ENCODE data around the gene TMEM201.

Gene TMEM201

DNA sequence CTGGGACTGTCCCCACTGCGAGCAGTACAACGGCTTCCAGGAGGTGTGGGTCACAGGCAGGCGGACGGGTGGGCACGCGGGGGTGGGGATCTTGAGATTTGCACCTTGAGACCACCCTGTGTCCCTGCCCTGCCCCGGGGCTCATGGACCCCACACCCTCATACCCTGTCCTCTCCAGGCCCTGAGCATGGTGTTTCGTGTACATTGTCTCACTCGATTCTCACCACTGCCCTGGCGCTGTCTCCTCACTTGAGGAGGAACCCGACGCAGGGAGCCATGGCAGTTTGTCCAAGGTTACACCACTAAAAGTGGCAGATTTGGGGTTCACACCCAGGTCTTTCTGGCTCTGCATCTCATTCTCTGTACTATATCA is 7.2 kb downstream of the TMEM201 start:
- Histone ChIP-seq H3K9ac (ENCODE audit: low read length) (no peak overlapping the region), H3K27me3 (ENCODE audit: control insufficient read depth, insufficient read depth, low read length) (no peaks in the 10 kb centered on the region), H3K9me3 (ENCODE audit: control insufficient read depth, low read length) (no peaks in the 10 kb centered on the region), H3K4me1 (ENCODE audit: control insufficient read depth, insufficient read depth, low read length) (peaks cover 12% of the 10 kb centered on the region), H3K36me3 (ENCODE audit: control insufficient read depth, insufficient read depth, low read length) (no peaks in the 10 kb centered on the region), H3K4me3 (ENCODE audit: low read length) (no peak overlapping the region)

DNA sequence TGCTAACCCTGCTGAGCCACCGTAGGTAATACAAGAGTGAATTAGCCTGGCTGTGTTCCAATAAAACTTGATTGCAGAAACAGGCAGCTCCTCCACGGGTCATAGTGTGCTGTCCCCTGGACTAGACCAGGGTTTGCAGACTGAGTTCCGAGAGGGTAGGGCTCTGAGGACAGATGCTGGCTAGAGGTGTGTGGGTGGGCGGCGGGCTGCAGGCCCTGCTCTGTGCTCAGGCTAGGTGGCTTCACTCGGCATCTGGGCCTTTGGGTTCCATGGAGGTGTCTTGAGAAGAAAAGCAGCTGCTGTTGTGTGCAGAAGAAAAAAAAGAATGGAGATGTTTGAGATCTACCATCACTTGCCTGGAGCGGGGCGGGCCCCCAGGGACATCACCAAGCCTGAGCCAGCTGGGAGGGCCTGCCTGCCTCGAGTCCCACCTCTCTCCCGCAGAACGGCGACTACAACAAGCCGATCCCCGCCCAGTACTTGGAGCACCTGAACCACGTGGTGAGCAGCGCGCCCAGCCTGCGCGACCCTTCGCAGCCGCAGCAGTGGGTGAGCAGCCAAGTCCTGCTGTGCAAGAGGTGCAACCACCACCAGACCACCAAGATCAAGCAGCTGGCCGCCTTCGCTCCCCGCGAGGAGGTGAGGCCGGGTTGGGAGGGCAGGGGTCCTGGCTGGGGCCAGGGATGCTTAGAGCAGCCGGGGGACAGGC is 7.9 kb downstream of the TMEM201 start:
- Histone ChIP-seq H3K4me1 (ENCODE audit: control insufficient read depth, insufficient read depth, low read length) (peaks cover 12% of the 10 kb centered on the region), H3K9ac (ENCODE audit: low read length) (no peak overlapping the region), H3K27me3 (ENCODE audit: control insufficient read depth, insufficient read depth, low read length) (no peaks in the 10 kb centered on the region), H3K36me3 (ENCODE audit: control insufficient read depth, insufficient read depth, low read length) (no peaks in the 10 kb centered on the region), H3K4me3 (ENCODE audit: low read length) (no peak overlapping the region), H3K9me3 (ENCODE audit: control insufficient read depth, low read length) (no peaks in the 10 kb centered on the region)

DNA sequence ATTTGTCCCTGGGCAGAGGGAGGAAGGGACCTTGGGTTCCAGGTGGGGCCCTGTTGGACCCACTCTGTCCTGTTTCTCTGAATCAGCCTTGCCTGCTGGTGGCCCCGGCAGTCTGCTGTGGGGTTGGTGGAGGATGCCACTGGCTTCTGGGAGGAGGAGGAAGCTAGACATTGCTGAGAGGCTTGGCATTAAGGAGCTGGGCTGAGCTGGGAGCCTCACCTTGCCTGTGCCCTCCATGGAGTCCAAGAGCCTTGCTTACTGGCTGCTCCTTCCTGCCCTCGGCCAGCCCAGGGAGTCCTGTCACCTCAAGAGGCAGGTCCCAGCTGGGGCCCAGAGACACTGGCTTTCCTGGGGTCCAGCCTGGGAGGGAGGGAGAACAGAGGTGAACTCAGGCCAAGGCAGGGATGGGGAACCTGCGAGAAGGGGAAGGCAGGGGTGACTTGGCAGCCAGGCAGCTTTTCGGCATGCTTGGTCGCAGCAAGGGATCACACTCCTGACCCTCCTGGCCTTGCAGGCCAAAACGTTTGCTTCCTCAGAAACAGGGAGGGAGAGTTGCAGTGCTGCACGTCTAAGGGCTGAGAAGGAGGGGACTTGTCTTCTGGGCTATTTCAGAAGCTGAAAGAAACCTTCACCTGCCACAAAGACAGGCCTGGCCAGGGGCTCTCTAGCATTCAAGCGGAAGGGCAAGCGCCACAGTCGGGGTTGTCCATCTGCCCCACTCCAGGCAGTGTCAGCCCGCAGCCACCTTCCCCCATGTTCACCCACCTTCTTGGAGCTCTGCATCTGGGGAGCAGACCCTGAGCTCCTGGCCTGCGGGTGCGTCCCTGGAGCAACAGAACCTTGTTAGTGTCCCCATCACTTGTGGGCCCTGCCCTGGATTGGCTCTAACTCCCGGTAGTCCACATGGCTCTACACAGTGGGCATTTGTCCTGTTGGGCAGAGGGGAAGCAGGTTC is 8.9 kb downstream of the TMEM201 start:
- H3K36me3 ChIP-seq (ENCODE audit: control insufficient read depth, insufficient read depth, low read length), result no peaks in the 10 kb centered on the region

DNA sequence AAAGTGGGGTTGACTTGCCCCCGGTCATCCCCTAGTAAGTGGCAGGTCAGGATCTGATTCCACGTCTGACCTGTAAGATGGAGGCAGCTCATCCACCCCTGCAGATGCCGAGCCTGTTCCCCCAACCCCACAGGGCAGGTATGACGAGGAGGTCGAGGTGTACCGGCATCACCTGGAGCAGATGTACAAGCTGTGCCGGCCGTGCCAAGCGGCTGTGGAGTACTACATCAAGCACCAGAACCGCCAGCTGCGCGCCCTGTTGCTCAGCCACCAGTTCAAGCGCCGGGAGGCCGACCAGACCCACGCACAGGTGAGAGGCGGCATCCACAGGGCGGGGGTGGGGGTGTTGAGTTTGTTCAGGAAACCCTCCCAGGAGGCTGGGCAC is 9.6 kb downstream of the TMEM201 start:
- H3K9ac ChIP-seq (ENCODE audit: low read length), result no peak overlapping the region
- H3K9me3 ChIP-seq (ENCODE audit: control insufficient read depth, low read length), result no peaks in the 10 kb centered on the region
- peaks cover 1% of the 10 kb centered on the region for H3K4me1 ChIP-seq (ENCODE audit: control insufficient read depth, insufficient read depth, low read length)
- no peak overlapping the region for H3K4me3 ChIP-seq (ENCODE audit: low read length)
- no peaks in the 10 kb centered on the region for H3K36me3 ChIP-seq (ENCODE audit: control insufficient read depth, insufficient read depth, low read length)
- no peaks in the 10 kb centered on the region for H3K27me3 ChIP-seq (ENCODE audit: control insufficient read depth, insufficient read depth, low read length)

More for the DNA sequence above, 8.9 kb downstream of the TMEM201 start:
- peaks cover 8% of the 10 kb centered on the region for H3K4me1 ChIP-seq (ENCODE audit: control insufficient read depth, insufficient read depth, low read length)
- H3K4me3 ChIP-seq (ENCODE audit: low read length), result no peak overlapping the region
- H3K27me3 ChIP-seq (ENCODE audit: control insufficient read depth, insufficient read depth, low read length), result no peaks in the 10 kb centered on the region
- H3K9ac ChIP-seq (ENCODE audit: low read length), result no peak overlapping the region
- no peaks in the 10 kb centered on the region for H3K9me3 ChIP-seq (ENCODE audit: control insufficient read depth, low read length)

DNA sequence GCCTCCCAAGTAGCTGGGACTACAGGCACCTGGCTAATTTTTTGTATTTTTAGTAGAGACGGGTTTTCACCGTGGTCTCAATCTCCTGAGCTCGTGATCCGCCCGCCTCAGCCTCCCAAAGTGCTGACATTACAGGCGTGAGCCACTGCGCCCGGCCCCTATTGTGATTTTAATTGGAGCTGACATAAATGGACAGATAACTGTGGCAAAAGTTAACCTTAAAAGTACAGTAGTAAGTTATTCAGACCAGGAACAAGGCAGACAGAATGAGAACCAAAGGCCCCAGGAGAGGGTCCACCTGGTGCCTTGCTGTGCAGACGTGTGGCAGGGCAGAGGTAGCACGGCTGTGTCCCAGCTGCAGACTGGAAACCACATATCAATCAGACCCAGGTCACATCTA is 11.0 kb downstream of the TMEM201 start:
- H3K9me3 ChIP-seq (ENCODE audit: control insufficient read depth, low read length), result no peaks in the 10 kb centered on the region
- H3K27me3 ChIP-seq (ENCODE audit: control insufficient read depth, insufficient read depth, low read length), result no peaks in the 10 kb centered on the region
- H3K36me3 ChIP-seq (ENCODE audit: control insufficient read depth, insufficient read depth, low read length), result no peaks in the 10 kb centered on the region
- H3K4me1 ChIP-seq (ENCODE audit: control insufficient read depth, insufficient read depth, low read length), result no peaks in the 10 kb centered on the region
- no peak overlapping the region for H3K9ac ChIP-seq (ENCODE audit: low read length)
- no peak overlapping the region for H3K4me3 ChIP-seq (ENCODE audit: low read length)

DNA sequence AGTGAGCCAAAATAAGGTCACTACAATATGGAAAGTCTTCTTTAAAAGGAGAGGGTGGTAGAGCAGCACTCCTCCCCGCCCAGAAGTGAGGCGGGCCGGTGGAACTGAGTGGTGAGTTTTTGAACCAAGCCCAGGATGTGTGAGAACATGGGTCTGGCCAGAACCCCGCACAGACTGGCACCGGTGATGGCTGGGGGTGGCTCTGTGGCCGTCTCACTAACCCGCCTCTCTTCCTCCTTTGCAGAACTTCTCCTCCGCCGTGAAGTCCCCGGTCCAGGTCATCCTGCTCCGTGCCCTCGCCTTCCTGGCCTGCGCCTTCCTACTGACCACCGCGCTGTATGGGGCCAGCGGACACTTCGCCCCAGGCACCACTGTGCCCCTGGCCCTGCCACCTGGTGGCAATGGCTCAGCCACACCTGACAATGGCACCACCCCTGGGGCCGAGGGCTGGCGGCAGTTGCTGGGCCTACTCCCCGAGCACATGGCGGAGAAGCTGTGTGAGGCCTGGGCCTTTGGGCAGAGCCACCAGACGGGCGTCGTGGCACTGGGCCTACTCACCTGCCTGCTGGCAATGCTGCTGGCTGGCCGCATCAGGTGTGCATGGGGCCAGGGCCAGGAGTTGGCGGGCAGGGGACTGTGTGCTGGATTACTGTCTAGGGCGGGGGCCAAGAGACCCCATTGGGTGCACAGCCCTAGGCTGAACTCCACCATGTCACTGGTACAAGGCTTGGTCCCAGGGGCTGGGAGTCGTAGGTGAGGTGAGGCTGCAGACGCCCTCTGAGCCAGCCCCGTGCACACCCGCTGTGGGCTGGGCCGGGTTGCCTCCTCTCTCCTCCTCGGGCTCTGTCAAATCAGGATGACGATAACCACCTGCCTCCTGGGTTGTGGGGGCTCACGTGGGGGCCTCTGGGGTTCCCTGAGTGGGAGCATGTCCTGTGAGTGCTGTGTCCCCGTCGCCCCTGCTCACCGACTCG is 12.4 kb downstream of the TMEM201 start:
- Histone ChIP-seq H3K9ac (ENCODE audit: low read length) (no peak overlapping the region), H3K9me3 (ENCODE audit: control insufficient read depth, low read length) (no peaks in the 10 kb centered on the region), H3K4me3 (ENCODE audit: low read length) (no peak overlapping the region), H3K4me1 (ENCODE audit: control insufficient read depth, insufficient read depth, low read length) (no peaks in the 10 kb centered on the region), H3K36me3 (ENCODE audit: control insufficient read depth, insufficient read depth, low read length) (no peaks in the 10 kb centered on the region), H3K27me3 (ENCODE audit: control insufficient read depth, insufficient read depth, low read length) (no peaks in the 10 kb centered on the region)

DNA sequence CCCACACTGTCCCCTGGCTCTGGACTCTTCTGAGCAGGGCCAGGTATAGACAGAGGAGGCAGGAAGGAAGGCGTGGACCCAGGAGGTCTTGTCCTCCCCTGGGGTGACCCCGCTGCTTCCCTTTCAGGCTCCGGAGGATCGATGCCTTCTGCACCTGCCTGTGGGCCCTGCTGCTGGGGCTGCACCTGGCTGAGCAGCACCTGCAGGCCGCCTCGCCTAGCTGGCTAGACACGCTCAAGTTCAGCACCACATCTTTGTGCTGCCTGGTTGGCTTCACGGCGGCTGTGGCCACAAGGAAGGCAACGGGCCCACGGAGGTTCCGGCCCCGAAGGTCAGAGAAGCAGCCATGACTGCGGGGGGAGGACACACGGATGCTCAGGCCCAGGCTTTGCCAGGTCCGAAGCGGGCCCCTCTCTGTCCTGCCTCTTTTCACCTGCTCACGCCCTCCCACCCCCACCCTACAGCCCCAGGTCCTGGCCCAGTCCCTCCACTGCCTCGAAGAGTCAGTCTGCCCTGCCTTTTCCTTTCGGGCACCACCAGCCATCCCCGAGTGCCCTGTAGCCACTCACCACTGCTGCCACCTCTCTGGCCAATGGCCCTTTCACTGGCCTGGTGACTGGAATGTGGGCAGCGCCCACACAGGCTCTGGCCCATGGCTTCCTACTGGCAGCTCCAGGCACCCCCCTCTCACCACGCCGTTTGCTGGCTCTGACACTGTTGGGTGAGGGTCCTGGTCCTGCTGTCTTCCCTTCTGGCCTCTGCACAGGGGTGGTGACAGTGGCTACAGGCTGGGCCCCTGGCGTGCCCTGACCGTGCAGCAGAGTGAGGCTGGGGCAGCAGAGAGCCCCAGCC is 13.5 kb downstream of the TMEM201 start:
- Histone ChIP-seq H3K4me3 (ENCODE audit: low read length) (no peak overlapping the region), H3K9ac (ENCODE audit: low read length) (no peak overlapping the region), H3K9me3 (ENCODE audit: control insufficient read depth, low read length) (no peaks in the 10 kb centered on the region), H3K27me3 (ENCODE audit: control insufficient read depth, insufficient read depth, low read length) (no peaks in the 10 kb centered on the region), H3K36me3 (ENCODE audit: control insufficient read depth, insufficient read depth, low read length) (no peaks in the 10 kb centered on the region), H3K4me1 (ENCODE audit: control insufficient read depth, insufficient read depth, low read length) (no peaks in the 10 kb centered on the region)

DNA sequence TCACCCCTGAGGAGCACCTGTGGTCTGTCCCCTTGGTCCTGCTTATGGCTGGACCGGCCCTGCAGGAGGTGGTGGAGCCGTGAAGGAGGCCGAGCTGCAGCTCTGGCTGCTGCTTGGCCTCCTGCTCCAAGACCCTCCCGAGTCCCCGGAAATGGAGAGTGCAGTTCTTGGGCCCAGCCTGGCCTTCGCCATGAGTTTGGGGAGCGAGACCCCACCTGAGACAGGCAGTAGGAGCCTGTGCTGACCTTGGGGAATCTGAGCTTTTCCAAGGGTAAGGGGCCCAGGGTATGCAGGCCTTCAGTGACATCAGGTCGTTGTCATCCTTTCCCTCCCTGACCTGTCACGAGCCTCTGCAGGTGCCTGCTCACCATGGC is 14.1 kb downstream of the TMEM201 start:
- Histone ChIP-seq H3K27me3 (ENCODE audit: control insufficient read depth, insufficient read depth, low read length) (no peaks in the 10 kb centered on the region), H3K4me1 (ENCODE audit: control insufficient read depth, insufficient read depth, low read length) (no peaks in the 10 kb centered on the region), H3K4me3 (ENCODE audit: low read length) (no peak overlapping the region), H3K9ac (ENCODE audit: low read length) (no peak overlapping the region), H3K9me3 (ENCODE audit: control insufficient read depth, low read length) (no peaks in the 10 kb centered on the region), H3K36me3 (ENCODE audit: control insufficient read depth, insufficient read depth, low read length) (no peaks in the 10 kb centered on the region)

DNA sequence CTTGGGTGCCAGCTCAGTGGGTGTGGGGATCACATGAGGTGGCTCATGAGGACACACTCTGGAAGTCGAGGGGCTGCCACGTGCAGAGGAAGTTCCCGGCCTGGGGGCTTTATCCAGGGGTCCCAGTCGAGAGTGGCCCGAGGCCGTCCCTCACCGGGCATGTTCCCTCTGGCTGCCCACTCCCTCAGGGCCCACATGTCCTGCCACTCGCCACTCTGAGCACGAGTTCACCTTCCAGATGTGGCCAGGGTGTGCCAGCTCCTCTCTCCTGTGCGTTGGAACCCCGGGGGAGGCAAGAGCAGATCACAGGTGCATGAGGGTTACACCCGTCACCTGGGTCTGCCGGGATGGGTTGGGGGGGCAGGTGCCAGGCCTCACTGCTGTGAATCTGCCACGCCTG is 14.6 kb downstream of the TMEM201 start:
- Histone ChIP-seq H3K27me3 (ENCODE audit: control insufficient read depth, insufficient read depth, low read length) (no peaks in the 10 kb centered on the region), H3K9ac (ENCODE audit: low read length) (no peak overlapping the region), H3K9me3 (ENCODE audit: control insufficient read depth, low read length) (no peaks in the 10 kb centered on the region), H3K4me3 (ENCODE audit: low read length) (no peak overlapping the region), H3K4me1 (ENCODE audit: control insufficient read depth, insufficient read depth, low read length) (no peaks in the 10 kb centered on the region), H3K36me3 (ENCODE audit: control insufficient read depth, insufficient read depth, low read length) (no peaks in the 10 kb centered on the region)

DNA sequence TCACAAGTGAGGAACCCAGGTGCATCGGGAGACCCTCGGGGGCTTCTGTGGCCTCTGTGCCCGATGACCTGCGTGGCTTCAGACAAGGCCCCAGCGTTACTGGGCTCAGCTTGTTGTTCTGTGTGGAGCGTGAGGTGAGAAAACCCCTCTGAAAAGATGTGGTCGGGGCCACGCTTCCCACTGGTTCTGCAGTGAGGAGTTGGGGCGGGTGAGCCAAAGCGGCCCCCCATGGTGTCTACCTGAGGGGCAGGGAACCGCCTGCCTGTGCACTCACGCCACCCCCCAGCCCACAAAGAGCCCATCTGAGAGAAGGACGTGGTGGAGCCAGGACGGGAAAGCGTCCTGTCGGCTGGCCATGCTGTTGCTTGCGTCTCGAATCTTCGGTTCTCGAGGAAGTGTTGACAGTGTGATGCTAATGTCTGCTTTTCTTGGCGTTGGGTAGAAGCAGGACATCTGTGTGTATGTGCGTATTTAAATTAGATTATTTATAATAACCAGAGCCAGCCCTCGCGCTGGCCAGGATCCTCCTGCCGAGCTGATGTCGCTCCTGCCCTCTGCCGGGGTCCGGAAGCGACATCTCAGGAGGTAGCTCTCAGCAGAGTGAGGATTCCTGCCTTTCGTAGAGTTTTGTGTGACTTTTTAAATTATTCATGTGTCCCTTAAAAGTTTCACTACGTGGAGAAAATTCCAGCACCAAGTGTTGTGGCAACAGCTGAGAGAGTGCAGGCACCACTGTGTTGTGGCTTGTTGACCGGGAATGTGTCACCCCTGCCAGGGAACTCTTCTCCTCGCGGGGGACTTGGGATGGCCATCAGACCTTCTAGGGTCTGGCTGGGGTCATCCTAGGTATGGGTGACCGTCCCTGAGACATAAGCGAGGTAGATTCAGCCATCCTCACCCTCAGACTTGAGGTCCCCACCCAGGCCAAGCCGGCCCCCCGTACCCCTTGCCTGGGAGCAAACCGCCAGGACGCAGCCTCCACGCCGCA is 15.3 kb downstream of the TMEM201 start:
- Histone ChIP-seq H3K4me3 (ENCODE audit: low read length) (no peak overlapping the region), H3K27me3 (ENCODE audit: control insufficient read depth, insufficient read depth, low read length) (no peaks in the 10 kb centered on the region), H3K36me3 (ENCODE audit: control insufficient read depth, insufficient read depth, low read length) (no peaks in the 10 kb centered on the region), H3K9me3 (ENCODE audit: control insufficient read depth, low read length) (no peaks in the 10 kb centered on the region), H3K9ac (ENCODE audit: low read length) (no peak overlapping the region), H3K4me1 (ENCODE audit: control insufficient read depth, insufficient read depth, low read length) (no peaks in the 10 kb centered on the region)
